Inferior parietal cortex (tissue), 1 donor: ENCODE measurements around the gene TERB1.

Source experiments
- DNase-seq: peaks from one replicate; pipeline ENCODE4 v3.0.0-alpha.2; 2016; ENCODE audit errors: extremely low spot score

The TERB1 gene

GRCh38 chr16:66750279-66751052, 50.9 kb downstream of the TERB1 start:
- DNase-seq: no peak

GRCh38 chr16:66746682-66747081, 54.7 kb downstream of the TERB1 start:
- DNase-seq: no peak

DNA sequence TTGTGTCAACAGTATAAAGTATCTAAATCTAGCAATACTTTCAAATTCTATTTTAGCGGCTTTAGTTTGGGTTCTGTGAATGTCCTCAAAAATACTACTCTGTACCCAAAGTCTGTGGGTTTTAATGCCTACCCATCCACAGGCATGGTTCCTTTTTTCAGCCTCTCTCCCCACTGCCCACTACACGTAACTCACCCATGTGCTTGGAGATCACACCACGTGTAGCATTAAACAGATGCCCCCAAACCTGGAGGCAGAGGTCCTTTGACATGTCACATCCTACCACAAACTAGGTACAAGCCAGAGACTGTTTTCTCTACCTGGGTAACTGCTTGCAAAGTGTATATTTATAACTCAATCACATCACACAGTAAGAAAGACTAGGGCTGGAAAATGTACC, 55.3 kb downstream of the TERB1 start:
- no peak for DNase-seq

- peak; percentile 63 for DNase-seq
Observed at GRCh38 chr16:66741950-66742808, 59.2 kb downstream of the TERB1 start.

DNA sequence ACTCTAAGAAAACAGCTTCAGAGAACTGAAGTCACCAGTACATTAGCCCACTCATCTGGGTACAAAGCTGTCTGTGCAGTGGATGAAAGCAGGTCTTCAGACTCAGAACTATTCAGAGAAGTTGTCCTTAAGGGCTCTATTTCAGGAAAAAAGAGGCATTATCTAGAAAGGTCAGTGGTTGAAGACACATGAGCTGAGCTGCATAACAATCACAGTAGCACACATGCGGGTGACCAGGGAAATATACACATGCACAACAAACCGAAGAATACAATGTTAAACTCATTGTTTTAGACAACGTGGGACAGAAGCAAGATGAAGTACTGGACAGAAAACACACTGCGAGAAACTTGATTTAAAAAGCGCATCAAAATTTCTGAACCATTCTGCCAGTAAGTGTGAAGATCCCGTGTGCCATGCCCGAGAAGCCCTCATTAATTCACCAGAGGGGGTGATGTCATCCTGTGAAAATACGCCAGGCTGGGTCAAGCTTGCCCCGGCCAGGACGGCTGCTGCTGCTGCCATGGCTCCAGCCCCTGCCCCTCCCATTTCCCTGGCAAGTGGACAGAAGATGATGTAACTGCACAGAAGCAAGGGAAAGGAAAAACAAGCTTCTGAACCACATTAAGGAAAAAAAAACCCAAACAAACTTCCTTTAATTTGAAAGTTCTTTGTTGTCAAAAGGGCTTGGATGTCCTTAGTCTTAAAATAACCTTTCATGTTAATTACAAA, 60.0 kb downstream of the TERB1 start:
- peak; percentile 94 for DNase-seq

- DNase-seq: peak; percentile 42
Observed at GRCh38 chr16:66740533-66740932, 60.9 kb downstream of the TERB1 start.

- DNase-seq: peak; percentile 62
Observed at GRCh38 chr16:66740010-66740409, 61.4 kb downstream of the TERB1 start.

DNA sequence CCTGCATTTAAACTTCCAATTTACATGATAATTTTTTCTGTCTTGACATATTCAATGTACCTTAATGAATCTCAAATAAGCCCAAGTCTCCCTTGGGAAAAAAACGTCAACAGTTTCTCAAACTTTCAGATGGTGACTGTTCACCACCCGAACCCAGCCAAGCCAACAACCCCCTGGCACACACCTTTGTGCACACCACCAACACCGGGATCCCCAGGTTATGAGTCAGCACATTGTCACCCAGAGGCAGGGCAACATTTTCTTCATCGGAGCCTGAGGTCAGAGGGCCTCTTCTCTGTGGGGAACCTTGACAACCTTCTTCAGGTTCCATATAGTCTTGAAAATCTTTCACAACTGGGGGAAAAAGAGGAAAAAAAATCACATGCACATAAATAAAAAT, 65.5 kb downstream of the TERB1 start:
- DNase-seq: no peak

DNA sequence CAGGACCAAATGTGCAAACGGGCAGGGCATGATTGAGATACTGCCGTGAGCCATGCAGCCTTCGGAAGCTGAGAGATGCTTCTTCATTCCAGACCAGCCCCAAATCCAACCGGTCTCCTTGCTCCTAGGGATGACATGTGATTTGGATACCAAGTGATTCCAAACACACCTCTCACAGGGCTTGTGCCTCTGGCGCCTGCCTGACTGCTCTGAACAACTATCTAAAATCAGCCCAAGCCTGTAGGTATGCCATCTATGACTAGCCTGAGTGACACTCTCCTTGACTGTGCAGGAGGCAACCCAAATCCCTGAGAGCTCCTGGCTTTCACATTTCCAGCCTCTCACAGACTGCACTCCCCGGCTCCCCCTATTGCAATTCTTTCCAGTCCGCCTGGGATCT, 70.3 kb downstream of the TERB1 start:
- no peak for DNase-seq

GRCh38 chr16:66728804-66729203, 72.6 kb downstream of the TERB1 start:
- DNase-seq: no peak

GRCh38 chr16:66728117-66728787, 73.1 kb downstream of the TERB1 start:
- peak; percentile 83 for DNase-seq

DNA sequence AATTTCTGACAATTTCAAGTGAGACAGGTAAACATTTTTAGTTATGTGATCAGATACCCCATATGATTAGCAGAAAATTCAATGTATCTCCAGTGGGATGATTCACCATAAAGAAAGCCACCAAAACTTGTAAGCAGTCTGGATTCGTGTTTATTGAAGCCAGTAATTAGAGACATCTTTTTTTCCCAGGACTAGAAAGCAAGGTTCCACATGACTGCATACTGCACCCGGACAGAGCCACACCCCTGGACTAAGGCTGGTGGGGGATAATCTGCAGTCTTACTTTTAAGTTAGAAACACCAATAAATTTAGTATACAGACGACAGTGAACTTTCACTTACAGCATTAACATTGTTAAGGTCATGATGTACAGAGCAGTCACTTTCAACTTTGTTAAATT, 80.6 kb downstream of the TERB1 start:
- DNase-seq: no peak

DNA sequence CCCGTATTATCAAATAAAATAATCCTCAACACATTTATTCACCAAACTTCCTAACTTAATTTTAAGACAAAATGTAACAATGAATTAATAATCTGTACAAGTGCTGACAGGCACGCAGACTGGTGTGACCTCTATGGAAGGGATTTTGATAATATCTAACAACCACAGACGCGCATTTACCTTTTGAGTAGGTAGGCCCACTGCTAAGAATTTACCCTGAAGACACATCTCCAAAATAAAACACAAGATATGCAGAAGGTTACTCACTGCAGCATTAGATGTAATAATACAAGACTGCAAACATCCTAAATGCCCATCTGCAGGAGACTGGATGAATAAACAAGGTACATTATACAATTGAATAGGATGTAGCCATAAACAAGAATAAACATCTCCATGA, 82.1 kb downstream of the TERB1 start:
- DNase-seq: no peak

GRCh38 chr16:66717776-66718175, 83.6 kb downstream of the TERB1 start:
- DNase-seq: no peak

- DNase-seq: peak; percentile 66
Observed at GRCh38 chr16:66717112-66717675, 84.2 kb downstream of the TERB1 start.

- DNase-seq: no peak
Observed at GRCh38 chr16:66714654-66715307, 86.6 kb downstream of the TERB1 start.

GRCh38 chr16:66714062-66714461, 87.3 kb downstream of the TERB1 start:
- DNase-seq: no peak

DNA sequence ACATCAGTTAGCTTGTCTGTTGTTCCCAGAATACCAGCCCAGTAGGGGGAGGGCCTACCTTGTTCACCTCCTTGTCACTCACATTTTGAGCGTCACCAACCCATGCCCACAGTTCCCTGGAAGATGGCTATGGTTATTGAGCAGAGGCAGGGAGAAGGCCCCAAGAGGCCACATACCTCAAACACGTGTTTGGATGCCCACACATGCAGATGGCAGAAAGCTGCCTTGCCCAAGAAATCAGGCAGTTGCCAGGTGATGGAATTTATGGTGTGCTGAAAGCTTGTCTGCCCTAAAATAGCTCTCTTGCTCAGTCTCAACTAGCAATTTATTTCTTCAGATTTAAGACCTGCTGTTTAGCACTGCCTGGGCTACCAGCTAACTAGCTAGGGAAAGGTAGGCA, 88.3 kb downstream of the TERB1 start:
- DNase-seq: no peak

- no peak for DNase-seq
Observed at GRCh38 chr16:66712512-66712911, 88.9 kb downstream of the TERB1 start.

DNA sequence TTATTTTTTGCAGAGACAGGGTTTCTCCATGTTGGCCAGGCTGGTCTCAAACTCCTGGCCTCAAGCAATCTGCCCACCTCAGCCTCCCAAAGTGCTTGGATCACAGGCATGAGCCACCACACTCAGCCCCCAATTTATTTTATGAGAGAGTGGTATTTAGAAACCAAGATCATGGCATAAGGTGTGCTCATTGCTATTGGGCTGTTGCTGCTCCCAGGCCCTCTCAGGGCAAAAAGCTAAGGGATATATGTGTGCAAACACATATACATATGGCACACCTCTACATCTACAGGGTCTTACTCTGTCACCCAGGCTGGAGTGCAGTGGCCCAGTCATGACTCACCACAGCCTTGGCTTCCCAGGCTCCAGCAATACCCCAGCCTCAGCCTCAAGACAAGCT, 89.8 kb downstream of the TERB1 start:
- no peak for DNase-seq

DNA sequence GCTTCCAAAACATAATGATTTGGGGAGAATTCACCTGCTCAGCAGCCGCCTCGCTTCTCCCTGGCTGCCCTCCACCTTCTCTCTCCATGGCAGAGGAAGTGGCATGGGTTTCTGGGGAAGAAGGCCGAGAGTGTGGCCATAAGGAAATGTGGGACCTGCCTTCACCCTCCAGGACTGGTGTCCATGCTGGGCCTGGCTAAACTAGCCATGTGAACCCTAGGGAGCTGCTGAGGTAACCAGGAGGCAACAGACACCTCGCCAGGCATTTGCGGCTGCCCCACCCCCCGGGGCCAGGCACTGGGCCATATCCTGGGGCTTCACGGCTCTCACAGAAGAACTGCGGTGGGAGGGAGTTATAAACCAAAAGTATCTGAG, 94.9 kb downstream of the TERB1 start:
- no peak for DNase-seq
